NCI-H1105 (cell line): ENCODE results near the gene SULF2.
A peak's percentile ranks its signal among the peaks of the same experiment; 100 is the strongest.

Source experiments
- DNase-seq: peaks from one replicate; lab custom pipeline; 2025; lab: John Stamatoyannopoulos, UW

Gene SULF2

DNA sequence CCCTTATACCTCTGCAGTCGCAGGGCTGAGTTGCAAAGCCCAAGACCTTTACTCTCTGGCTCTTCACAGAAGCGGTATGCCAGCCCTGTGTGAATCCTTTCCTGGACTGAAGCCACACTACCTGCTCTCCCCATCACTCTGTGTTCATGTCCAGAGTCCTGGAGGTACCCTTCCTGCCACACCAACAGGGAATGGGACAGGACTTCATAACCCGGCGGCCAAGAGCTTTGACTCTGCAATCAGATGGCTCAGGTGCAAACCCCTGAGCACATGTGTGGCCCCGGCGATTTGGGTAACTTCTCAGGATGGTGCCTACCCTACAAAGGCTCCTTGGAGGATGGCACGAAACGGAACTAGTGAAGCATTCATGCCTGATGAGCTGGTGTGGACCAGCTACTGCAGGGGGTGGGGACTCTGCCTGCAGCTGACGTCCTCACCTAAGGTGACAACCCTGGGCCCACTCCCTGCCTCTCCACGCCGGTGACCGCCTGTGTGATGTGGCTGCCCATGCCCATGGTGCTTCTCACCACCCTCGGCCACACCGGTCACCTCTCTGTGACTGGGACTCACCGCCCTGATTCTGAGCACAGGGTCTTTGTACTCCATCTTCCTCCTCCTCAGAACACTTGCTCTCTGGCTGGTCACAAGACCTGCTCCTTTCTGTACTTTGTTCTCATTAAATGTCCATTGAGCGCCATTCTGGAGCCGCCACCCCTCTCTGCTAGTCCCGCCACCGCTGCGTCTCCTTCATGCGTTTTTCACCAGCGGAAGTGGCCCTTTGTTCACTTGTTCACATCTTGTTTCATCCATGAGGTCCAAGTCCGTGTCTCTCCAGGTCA lies 116.7 kb downstream of the SULF2 start:
- no peak for DNase-seq

DNA sequence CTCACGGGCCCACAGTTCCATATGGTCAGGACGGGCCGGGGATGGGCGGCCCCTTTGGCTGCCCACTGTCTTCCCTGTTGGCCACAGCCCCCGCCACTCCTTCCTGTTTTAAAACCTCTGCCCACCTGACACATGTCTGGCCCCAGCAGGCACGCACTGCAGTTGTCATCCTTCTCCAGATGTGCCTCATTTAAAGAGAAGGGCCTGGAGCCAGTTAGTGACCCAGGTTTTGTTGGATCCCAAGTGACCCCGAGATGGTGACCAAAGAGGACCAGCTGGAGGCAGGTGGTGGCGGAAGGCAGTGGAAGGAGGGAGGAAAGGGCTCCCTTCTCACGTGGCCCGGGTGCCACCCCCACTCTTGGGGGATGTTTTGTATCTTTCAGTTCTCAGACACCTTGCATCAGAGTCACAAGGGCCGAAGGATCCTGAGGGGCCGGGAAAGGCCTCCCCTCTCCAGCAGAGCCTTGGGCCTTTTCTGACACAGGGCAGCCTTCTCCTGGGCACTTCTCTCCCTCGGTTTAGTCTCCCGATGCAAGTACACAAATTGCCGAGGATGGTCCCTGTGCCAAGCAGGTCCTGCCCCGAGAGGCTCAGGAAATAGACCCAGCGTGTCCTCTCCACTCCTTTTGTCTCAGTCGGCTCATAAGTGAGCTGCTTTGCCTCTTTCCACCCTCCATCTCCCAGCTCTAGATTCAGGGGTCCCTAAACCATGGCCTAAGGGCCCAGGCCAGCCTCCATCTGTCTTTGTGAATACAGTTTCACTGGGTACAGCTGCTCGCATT lies 117.6 kb downstream of the SULF2 start:
- no peak for DNase-seq

DNA sequence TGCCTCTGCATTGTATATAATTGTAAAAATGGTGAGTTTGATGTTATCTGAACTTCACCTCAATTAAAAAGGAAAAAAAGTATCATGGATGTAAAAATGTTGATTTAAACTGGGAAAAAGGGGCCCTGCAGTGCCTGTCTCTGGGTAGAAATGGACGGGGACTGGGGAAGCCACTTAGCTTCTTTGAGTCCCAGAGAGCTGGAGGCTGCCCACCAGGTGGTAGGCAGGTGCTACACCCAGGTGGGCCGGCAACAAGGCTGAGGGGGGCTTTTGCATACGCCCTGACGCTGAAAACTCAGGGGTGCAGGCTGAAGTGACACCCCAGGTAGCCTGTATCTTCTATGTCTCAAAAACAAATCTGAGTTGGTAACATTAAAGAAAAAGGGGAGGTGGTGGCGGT lies 118.2 kb downstream of the SULF2 start:
- no peak for DNase-seq

DNA sequence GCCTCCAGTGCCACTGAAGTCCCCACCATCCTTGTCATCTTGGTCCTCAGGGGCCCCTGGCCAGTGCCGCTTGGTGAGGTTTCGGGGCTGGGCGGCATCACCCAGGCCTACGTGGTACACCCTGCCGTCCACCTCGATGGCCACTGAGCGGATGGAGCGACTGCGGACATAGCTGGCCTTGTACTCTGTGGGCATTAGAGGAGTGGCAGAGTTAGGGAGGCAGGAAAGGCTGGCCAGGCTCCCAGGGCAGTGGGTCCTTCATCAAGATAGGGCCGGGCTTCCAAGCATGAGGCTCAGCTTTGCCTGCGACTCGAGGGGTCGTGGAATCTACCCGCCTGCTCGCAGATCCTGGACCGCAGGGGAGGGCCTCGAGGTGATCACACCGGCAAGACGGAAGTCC lies 119.0 kb downstream of the SULF2 start:
- DNase-seq = no peak

DNA sequence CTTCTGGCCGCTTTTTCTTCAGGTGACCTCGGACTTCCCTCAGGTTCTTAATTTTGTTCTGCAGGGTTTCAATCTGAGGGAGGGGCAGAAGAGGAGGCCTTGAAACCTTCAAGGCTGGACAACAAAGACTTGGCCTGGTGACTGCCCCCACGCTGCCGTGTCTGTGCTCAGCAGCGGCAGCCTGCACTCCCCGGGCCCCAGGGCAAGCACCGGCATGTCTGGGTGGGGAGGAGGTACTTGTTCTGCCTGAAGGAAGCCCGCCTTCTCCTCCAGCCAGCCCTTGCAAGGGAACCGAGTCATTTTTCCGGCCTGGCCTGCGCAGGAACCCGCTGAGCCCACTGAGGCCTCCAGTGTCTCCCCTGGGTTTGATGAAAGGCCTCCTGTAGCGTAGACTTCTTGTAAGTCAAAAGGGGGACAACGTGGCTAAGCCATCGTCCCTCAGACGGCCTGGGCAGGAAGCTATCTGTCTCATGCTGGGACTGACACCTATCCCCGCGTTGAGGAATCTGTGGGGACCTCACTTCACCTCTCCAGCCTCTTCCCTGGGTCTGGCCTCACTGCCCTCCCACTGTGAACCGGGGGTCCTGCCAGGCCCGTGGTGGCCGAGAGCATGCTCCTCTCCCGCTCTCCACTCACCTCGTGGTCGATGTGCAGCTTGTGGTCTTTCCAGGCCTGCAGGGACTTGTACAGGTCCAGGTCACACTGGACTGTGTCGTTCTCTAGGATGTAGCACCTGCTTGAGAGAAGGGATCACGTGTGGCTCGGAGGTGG lies 119.9 kb downstream of the SULF2 start:
- DNase-seq = no peak

DNA sequence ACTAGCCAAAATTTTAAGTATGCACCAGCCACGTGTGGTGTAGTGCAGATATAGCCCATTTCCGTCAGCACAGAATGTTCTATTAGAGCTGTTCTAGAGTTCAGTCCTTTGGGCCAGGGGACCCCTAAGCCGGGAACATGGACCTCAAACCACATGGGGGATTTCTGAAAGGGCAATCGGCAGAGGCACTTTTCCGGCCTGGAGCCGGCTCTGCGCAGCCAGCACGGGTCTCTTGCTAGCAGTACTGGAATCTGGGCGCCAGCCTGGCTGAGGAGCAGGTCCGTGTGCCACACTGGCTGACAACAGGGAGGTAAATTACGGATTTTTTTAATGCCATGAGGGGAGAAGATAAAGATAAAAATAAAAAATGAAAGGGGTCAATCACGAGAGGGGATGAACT lies 120.5 kb downstream of the SULF2 start:
- DNase-seq = no peak

DNA sequence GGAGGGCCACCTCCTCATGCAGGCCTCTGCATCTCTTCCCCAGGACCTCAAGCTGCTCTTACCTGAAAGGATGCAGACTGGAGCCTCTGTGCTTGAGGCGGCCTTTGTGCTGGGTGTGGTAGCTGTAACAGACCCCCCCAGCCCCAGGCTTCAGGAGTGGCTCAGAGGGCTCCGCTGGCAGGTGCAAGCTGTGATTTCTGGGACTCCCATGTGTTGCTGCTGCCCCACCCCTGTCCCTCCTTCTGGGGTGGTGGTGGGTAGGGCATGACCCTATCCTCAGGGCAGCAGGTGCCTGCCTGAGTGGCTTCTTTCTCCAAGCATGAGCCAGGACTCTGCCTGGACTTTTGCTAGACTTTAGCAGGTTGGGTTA lies 121.2 kb downstream of the SULF2 start:
- DNase-seq = no peak

DNA sequence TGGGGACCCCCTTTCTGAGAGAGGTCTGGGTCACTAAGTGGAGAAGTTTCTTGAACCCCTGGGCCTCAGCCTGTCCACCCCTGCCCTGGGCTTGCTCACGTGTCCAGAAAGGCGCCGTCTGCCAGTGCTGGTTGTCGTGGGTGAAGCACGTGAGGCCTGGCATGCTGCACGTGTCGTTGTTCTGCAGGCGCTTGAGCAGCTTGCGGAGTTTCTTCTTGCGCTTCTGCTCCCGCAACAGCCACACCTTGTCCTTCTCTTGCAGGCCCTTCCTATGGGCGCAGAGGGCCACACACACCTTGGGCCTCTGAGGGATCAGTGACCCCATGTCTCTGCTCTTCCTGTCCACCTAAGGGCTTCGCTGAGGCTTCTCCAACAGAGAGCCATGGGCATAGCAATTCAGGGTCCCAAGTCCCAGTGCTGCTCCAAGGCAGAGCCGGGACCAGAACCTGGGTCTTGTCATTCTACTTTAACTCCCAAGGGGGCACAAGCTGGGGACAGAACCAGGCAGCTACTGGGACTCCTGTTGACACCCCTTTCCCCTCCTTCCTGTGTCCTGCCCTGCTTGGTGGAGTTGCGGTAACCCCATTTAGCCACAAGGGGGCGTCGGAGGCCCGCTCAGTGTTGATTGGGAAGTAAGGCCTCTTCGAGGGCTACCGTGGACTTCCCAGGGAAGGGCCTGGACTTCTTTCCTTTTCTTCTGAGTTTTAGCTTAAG lies 121.8 kb downstream of the SULF2 start:
- peak; percentile 51 for DNase-seq

DNA sequence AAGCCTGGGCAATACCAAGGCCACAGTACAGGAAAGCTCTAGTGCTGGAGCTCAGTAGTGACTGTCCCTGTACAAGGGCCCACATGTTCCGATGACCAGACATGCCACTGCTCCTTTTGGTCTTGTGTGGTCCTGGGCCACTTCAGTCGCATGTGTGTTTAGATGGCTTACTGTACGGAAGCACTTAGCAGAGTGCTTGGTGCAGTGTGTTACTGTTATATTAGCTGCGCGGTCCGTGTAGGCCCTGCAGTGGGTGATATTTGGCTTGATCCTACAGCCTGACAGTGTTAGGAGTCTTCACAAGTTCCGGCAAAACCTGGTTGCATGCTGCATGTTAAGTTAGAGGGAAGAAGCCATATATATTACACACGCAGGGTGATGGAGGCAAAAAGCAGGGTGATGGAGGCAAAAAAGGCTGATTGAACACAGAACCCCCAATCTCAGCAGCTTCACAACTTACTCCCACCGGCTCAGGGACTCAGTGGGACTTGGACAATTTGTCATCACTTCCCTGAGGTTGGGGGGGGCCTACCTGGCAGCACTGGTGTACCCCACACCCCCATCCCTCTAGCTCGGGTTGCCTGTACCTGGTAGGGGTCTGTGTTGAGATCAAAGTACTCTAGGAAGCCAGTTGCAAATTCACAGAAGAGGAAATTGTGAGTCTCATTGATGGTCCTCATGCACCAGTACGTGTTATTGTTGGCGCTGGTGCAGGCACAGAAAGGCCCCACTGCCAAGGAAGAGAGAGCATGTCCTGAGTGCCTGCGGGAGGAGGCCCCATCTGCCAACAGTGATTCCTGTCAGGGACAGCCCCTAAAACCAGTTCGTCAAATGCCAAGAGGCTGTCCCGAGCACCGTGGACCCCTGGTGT lies 122.6 kb downstream of the SULF2 start:
- no peak for DNase-seq

DNA sequence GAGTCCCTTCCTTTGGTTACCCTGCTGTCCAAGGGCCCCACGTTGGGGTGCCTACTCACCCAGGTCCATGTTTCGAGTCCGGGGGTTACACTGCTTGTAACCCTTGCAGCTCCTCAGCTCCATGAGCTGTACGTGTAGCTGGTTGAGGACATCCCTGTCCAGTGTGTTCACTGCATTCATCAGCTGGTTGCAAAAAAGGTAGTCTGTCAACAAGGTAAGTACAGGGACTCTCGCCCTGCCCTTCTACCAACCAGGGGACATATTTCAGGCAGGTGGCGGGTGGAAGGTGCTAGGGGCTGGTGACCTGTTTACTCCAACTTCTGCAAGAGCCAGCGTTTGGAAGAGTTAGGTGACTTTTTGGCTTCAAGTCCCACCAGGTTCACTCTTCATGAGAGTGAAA lies 123.6 kb downstream of the SULF2 start:
- DNase-seq = no peak

DNA sequence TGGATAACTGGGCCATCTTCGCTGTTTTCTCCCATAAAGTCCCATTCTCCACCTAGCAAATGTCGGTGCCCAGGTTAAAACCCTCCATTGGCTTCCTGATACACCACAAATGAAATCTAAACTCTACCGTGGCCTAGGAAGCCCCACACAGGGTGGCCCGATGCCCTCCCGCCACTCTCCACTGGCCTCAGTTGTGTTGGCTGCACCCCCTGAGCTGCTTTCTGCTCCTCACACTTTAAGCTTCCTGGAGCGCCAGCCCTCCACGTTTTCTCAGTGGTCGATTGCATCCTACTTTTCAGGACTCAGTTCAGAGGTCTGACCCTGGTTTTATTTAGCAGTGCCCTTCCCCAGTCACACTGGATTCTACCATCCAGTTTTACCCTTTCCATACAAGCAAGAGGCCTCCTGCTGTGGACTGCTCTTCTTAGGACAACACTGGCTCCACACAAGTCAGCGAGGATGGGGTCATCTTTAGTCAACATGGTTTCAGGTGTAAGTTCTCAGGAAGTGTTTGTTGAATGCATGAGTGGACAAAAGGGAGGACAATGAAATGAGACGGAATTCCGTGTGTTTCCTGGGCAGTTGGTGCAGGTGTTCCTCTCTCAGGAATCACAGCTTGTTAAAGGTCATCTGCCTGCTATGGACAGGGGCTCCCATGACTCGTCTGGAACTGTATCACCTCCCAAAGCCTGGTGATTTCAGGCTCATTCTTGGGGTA lies 124.1 kb downstream of the SULF2 start:
- DNase-seq = no peak

DNA sequence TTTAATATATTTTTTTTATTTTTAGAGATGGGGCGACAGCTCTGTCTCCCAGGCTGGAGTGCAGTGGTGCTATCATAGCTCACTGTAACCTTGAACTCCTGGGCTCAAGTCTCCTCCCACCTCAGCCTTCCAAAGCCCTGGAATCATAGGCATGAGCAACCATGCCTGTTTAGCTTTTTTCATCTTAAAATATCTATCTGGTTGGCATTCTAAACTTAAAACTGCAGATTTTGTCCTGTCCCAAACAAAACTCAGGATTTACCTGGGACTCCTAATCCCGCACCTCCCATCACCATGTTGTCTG lies 124.7 kb downstream of the SULF2 start:
- DNase-seq = no peak

DNA sequence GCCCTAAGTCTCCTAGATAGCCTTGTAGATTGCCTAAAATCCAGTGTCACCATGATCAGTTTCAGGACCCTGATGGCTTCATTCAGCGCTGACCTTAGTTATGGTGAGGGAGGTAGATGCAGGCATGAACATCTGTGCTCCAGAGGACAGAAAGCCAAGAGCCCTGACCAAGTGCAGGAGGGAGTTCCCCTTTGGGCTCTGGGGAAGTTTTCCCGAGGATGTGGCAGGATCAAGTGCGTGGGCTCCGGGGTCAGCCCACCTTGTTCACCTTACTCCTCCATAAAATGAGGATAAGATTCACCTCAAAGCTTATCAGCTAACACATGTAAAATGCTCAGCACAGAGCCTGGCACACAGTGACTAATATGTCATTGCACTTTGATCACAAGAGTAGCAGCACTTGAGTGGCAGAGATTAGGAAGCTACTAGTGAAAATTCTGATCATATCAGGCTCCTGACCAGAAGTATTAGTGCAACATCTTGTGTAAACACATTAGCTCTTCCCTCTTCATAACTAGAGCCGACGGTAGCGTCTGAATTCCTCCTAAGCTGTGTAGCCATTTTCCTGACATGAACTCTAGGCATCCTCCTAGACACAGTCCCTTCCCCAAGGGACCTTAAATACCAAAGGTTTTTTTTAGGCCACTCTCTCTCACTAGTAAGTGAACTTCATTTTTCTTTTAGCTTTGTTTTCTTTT lies 125.2 kb downstream of the SULF2 start:
- DNase-seq = no peak

DNA sequence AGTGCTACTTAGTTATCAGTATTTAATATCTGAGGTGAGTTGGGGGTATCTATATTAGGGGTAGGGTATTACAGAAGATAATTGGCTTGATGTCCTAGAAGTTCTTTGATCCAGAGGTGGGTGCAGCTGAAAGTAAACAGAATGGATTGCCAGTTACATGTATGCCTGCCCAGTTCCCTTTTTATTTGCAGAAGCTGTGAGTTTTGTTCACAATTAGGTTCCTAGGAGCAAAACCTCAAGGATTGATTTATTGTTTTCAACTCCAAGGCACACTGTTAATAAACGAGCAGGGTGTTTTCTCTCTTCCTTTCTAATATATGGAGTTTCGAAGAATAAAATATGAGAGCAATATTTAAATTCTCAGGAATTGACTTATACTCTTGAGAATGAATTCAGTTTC lies 129.0 kb downstream of the SULF2 start:
- no peak for DNase-seq

DNA sequence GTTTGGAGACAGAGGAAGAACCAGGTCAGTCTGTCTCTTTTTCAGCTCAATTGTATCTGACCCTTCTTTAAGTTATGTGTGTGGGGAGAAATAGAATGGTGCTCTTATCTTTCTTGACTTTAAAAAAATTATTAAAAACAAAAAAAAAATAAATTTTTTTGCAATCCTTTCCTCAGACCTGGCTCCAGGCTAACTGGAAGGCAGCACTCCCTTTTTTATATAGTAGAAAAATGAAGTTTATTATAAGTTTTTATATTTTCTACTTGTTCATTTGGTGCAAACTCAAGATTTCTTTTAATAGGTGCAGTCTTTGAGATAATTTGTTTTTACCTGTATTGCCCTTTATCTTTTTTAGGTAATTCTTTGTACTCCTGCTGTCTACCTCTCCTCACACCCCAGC lies 129.6 kb downstream of the SULF2 start:
- DNase-seq = no peak

DNA sequence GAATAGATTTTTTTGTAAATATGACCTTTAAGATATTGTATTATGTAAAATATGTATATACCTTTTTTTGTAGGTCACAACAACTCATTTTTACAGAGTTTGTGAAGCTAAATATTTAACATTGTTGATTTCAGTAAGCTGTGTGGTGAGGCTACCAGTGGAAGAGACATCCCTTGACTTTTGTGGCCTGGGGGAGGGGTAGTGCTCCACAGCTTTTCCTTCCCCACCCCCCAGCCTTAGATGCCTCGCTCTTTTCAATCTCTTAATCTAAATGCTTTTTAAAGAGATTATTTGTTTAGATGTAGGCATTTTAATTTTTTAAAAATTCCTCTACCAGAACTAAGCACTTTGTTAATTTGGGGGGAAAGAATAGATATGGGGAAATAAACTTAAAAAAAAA lies 130.9 kb downstream of the SULF2 start:
- DNase-seq = no peak

DNA sequence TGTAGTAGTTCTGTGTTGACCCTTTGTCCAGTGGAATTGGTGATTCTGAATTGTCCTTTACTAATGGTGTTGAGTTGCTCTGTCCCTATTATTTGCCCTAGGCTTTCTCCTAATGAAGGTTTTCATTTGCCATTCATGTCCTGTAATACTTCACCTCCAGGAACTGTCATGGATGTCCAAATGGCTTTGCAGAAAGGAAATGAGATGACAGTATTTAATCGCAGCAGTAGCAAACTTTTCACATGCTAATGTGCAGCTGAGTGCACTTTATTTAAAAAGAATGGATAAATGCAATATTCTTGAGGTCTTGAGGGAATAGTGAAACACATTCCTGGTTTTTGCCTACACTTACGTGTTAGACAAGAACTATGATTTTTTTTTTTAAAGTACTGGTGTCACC lies 131.4 kb downstream of the SULF2 start:
- DNase-seq = no peak

DNA sequence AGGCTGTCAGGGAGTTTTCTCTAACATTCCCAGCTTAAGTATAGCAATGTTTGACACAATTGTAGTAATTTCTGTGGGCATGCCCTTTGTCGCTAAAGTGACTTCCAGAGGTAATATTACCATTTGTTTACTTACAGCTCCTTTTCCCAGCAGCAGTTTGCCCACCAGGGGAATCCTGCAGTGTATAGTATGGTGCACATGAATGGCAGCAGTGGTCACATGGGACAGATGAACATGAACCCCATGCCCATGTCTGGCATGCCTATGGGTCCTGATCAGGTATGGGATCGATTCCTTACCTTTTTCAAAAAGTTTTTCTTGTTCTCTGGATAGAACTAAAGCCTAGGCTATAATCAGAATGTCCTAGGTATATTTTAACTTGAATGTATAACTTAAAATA lies 132.5 kb downstream of the SULF2 start:
- no peak for DNase-seq

DNA sequence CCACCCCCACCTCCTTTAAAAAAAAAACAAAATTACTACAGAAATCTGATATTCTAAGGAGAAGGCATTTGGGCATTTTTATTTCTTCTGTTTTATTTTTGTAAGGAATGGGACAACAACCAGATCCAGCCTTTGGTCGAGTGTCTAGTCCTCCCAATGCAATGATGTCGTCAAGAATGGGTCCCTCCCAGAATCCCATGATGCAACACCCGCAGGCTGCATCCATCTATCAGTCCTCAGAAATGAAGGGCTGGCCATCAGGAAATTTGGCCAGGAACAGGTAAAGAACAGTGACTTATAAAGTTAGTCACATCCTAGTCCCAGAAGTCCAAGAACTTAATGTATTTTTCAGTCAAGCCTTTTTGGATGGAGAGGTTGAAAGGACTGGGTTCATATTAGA lies 133.0 kb downstream of the SULF2 start:
- DNase-seq = no peak

DNA sequence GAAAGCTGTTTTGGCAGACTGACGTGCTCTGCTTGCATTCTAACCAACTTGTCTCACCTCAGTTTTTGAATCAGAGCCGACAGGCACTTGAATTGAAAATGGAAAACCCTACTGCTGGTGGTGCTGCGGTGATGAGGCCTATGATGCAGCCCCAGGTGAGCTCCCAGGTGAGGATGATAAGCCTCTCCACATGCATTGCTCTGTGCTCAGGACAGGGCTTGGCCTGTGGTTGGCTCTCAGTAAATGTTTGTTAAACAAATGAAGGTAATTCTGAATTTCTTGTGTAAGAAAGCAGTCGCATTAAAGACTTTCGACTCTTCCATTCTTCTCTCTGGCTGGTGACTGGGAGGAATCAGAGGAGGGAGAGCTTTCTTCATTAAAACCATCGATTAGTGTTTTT lies 136.3 kb downstream of the SULF2 start:
- no peak for DNase-seq
